ENCODE results near the gene LAMP1. TPM values are rescaled to one million over a fixed set of nuclear protein-coding genes. Genes with fewer than 3 reads are reported as not detected.

The LAMP1 gene
- total and polyA plus RNA-seq, 7 donors: 35.7 to 71.5 (median 65.3) TPM

GRCh38 chr13:113322043-113322461 lies 25.0 kb downstream of the LAMP1 start:
- DNase-seq (peak in 1 of 2 donors; percentile 49), ATAC-seq (no peak)
- Histone ChIP-seq H3K36me3 (ENCODE audit: insufficient read depth in 1 of 2, low read depth in 1 of 2) (peaks cover 5 to 81% of the 10 kb centered on the region in 2 donors), H3K9me3 (no peaks in the 10 kb centered on the region), H3K27me3 (ENCODE audit: insufficient read depth in 3 of 3, low read length in 2 of 3) (no peaks in the 10 kb centered on the region), H3K4me3 (no peak overlapping the region), H3K4me1 (peaks cover 2% of the 10 kb centered on the region), H3K27ac (no peak overlapping the region)
- no peak for TF ChIP-seq CTCF (IDR thresholded peaks at IDR 0.05)
- WGBS, 3 donors: 82 to 88% (median 86%) methylated on average over 17 of the region's 17 CpGs
- intact Hi-C loops (cut with DNase I): no loop called here

- TF ChIP-seq CTCF (IDR thresholded peaks at IDR 0.05): no peak
- DNase-seq (peak in 1 of 2 donors; percentile 16), ATAC-seq (no peak)
- 92 to 97% (median 93%) methylated on average over 25 of the region's 25 CpGs for WGBS, 3 donors
- Histone ChIP-seq H3K9me3 (no peaks in the 10 kb centered on the region), H3K4me3 (no peak overlapping the region), H3K36me3 (ENCODE audit: insufficient read depth in 1 of 2, low read depth in 1 of 2) (peaks cover 5 to 70% of the 10 kb centered on the region in 2 donors), H3K27ac (no peak overlapping the region), H3K4me1 (peaks cover 8% of the 10 kb centered on the region), H3K27me3 (ENCODE audit: insufficient read depth in 3 of 3, low read length in 2 of 3) (no peaks in the 10 kb centered on the region)
- intact Hi-C loops (cut with DNase I): loop anchor here in 1 of 2 donors (1.0 kb wide), 1 partner anchor 19 kb away; no protein-coding TSS in a partner anchor
Measured at GRCh38 chr13:113322890-113323651, 26.0 kb downstream of the LAMP1 start.

GRCh38 chr13:113323869-113324268 lies 26.8 kb downstream of the LAMP1 start:
- intact Hi-C loops (cut with DNase I): loop anchor here in 1 of 2 donors (1.0 kb wide), 1 partner anchor 20 kb away; no protein-coding TSS in a partner anchor
- TF ChIP-seq CTCF (IDR thresholded peaks at IDR 0.05): no peak
- no peak overlapping the region for H3K4me3 ChIP-seq
- peaks cover 5 to 63% of the 10 kb centered on the region in 2 donors for H3K36me3 ChIP-seq (ENCODE audit: insufficient read depth in 1 of 2, low read depth in 1 of 2)
- H3K4me1 ChIP-seq: peaks cover 15% of the 10 kb centered on the region
- no peak for ATAC-seq
- DNase-seq: peak in 1 of 2 donors; percentile 20
- H3K27ac ChIP-seq: no peak overlapping the region
- no peaks in the 10 kb centered on the region for H3K27me3 ChIP-seq (ENCODE audit: insufficient read depth in 3 of 3, low read length in 2 of 3)
- WGBS, 3 donors: 93 to 98% (median 97%) methylated on average over 7 of the region's 7 CpGs
- no peaks in the 10 kb centered on the region for H3K9me3 ChIP-seq

GRCh38 chr13:113324398-113324797 lies 27.4 kb downstream of the LAMP1 start:
- H3K36me3 ChIP-seq (ENCODE audit: insufficient read depth in 1 of 2, low read depth in 1 of 2): peaks cover 5 to 58% of the 10 kb centered on the region in 2 donors
- H3K9me3 ChIP-seq: no peaks in the 10 kb centered on the region
- no peaks in the 10 kb centered on the region for H3K27me3 ChIP-seq (ENCODE audit: insufficient read depth in 3 of 3, low read length in 2 of 3)
- TF ChIP-seq CTCF (IDR thresholded peaks at IDR 0.05): no peak
- no peak overlapping the region for H3K27ac ChIP-seq
- 33 to 70% (median 42%) methylated on average over 12 of the region's 12 CpGs for WGBS, 3 donors
- ATAC-seq: no peak
- H3K4me1 ChIP-seq: peaks cover 18% of the 10 kb centered on the region
- intact Hi-C loops (cut with DNase I): no loop called here
- no peak overlapping the region for H3K4me3 ChIP-seq
- DNase-seq: peak in 1 of 2 donors; percentile 36
